Activated B cell treated with CpG ODN at 0.5 μM for 24 hours (primary cell): Measurements from ENCODE around the gene PHF5A. TPM values are rescaled to one million over a fixed set of nuclear protein-coding genes. Genes with fewer than 3 reads are reported as not detected.

Source experiments
- ATAC-seq: fragments of 200-7000 bp; cut with Tn5 transposase; one replicate; pipeline ENCODE4 v1.10.0; 2021; ENCODE audit warnings: low read depth, mild to moderate bottlenecking, moderate library complexity
- CTCF ChIA-PET: fragments of 350-600 bp; sonication (Branson Sonifier 250); formaldehyde crosslinking; loops from one replicate; lab custom pipeline; 2021; ENCODE audit warnings: antibody characterized with exemption; lab: Charles Lee
- POLR2A ChIA-PET: fragments of 350-600 bp; sonication (Branson Sonifier 250); formaldehyde crosslinking; loops from one replicate; lab custom pipeline; 2021; ENCODE audit warnings: antibody characterized with exemption; lab: Charles Lee
- DNase-seq: peaks from one replicate; pipeline ENCODE4 v3.0.0; 2022
- H3K27ac Mint-ChIP-seq: one replicate; pipeline ENCODE4 v1.8.0; 2020; ENCODE audit warnings: mixed read lengths
- H3K27me3 Mint-ChIP-seq: one replicate; pipeline ENCODE4 v1.8.0; 2021; ENCODE audit warnings: mixed read lengths
- H3K36me3 Mint-ChIP-seq: one replicate; pipeline ENCODE4 v1.8.0; 2021; ENCODE audit warnings: low read depth, mixed read lengths
- H3K4me1 Mint-ChIP-seq: one replicate; pipeline ENCODE4 v1.8.0; 2021; ENCODE audit warnings: mixed read lengths
- H3K4me3 Mint-ChIP-seq: one replicate; pipeline ENCODE4 v1.8.0; 2020; ENCODE audit warnings: mild to moderate bottlenecking, mixed read lengths
- H3K9me3 Mint-ChIP-seq: one replicate; pipeline ENCODE4 v1.8.0; 2020; ENCODE audit warnings: mixed read lengths
- intact Hi-C: fragments of 100-400 bp; cut with micrococcal nuclease; formaldehyde crosslinking; loops from one replicate; pipeline ENCODE4 v1.15.1; 2024
- total RNA-seq: library from RNA; stranded (reverse); gene quantifications from 2 replicates; pipeline ENCODE4 v1.2.3, GENCODE V29; 2022
- TF ChIP-seq, protein P1 (sequence below): fragments of 200-600 bp; IDR thresholded peaks from one replicate; pipeline ENCODE4 v1.8.0; 2022; ENCODE audit warnings: antibody characterized with exemption, mild to moderate bottlenecking

The PHF5A gene
- total RNA-seq, 1 donor from 2014 or later = 54.0 TPM

DNA sequence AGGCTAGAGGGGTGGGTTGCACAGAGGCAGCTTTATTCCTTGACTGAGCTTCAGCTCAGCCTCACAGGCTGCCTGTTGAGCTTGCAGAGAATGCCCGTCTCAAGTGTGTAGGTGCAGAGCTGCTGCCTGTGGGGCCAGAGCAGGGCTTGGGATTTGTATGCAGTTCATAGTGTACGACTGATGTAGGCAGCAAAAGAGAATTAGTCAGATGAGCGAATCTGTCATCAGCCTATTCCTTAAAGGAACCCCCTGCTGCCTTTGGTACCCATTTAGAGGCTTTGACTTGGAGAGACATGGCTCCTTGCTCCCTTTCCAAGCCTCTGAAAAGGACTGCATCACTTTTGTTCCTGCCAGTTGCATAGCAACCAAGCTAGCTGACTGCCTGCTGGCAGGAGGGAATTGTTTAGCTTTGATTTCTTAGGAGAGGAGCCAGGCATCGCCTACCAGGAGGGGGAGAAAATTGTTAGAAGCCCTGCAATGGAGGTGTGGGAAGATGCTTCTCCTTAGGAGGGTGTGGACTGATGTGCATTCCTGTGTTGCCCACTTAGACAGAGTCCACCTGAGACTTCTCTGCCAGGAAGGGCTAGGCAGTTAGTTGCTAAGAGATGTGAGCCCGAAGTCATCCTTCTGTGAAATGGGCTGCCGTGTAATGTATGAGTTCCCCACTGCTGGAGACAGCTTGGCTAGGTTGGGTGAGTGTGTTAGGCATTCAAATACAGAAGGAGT, 11.3 kb upstream of the PHF5A start:
- TF ChIP-seq, protein P1, sequence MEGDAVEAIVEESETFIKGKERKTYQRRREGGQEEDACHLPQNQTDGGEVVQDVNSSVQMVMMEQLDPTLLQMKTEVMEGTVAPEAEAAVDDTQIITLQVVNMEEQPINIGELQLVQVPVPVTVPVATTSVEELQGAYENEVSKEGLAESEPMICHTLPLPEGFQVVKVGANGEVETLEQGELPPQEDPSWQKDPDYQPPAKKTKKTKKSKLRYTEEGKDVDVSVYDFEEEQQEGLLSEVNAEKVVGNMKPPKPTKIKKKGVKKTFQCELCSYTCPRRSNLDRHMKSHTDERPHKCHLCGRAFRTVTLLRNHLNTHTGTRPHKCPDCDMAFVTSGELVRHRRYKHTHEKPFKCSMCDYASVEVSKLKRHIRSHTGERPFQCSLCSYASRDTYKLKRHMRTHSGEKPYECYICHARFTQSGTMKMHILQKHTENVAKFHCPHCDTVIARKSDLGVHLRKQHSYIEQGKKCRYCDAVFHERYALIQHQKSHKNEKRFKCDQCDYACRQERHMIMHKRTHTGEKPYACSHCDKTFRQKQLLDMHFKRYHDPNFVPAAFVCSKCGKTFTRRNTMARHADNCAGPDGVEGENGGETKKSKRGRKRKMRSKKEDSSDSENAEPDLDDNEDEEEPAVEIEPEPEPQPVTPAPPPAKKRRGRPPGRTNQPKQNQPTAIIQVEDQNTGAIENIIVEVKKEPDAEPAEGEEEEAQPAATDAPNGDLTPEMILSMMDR = no peak
- ChIA-PET CTCF (interaction anchor here (2.1 to 4.1 kb wide), 4 partner anchors 11 to 76 kb away, joined by 8 to 31 read pairs (median 10); partner anchors contain the start of genes ACO2 and PHF5A), POLR2A (interaction anchor here (0.6 to 17.5 kb wide), 11 partner anchors 9 to 952 kb away, joined by 3 to 584 read pairs (median 13); partner anchors contain the start of genes ACO2, PHF5A, TEF and TOB2)
- Mint-ChIP-seq H3K27ac (peak overlapping the region; percentile 96), H3K9me3 (no peaks in the 10 kb centered on the region), H3K36me3 (peaks cover 4% of the 10 kb centered on the region), H3K27me3 (no peaks in the 10 kb centered on the region), H3K4me3 (peak overlapping the region; percentile 79), H3K4me1 (peaks cover 87% of the 10 kb centered on the region)
- intact Hi-C loops = loop anchor here (1.0 kb wide), 1 partner anchor 21 kb away; no protein-coding TSS in a partner anchor
- DNase-seq = no peak
- no peak for ATAC-seq

- TF ChIP-seq, protein P1 = no peak
- H3K4me3 Mint-ChIP-seq = peak overlapping the region; percentile 79
- peak overlapping the region; percentile 96 for H3K27ac Mint-ChIP-seq
- ATAC-seq (peak; percentile 60), DNase-seq (peak; percentile 47)
- intact Hi-C loops = loop anchor here (1.0 kb wide), 3 partner anchors 10 to 31 kb away; partner anchors contain the start of gene ACO2
- H3K4me1 Mint-ChIP-seq = peaks cover 84% of the 10 kb centered on the region
- ChIA-PET POLR2A (interaction anchor here (0.5 to 17.5 kb wide), 28 partner anchors 10 to 902 kb away, joined by 3 to 584 read pairs (median 6); partner anchors contain the start of genes ACO2, DESI1, PHF5A and RANGAP1), CTCF (interaction anchor here (0.6 to 4.1 kb wide), 7 partner anchors 10 to 241 kb away, joined by 3 to 31 read pairs (median 8); partner anchors contain the start of genes ACO2, PHF5A and TOB2)
- peaks cover 5% of the 10 kb centered on the region for H3K36me3 Mint-ChIP-seq
- H3K9me3 Mint-ChIP-seq = no peaks in the 10 kb centered on the region
- H3K27me3 Mint-ChIP-seq = no peaks in the 10 kb centered on the region
Observed at GRCh38 chr22:41478891-41479521, 10.5 kb upstream of the PHF5A start.

DNA sequence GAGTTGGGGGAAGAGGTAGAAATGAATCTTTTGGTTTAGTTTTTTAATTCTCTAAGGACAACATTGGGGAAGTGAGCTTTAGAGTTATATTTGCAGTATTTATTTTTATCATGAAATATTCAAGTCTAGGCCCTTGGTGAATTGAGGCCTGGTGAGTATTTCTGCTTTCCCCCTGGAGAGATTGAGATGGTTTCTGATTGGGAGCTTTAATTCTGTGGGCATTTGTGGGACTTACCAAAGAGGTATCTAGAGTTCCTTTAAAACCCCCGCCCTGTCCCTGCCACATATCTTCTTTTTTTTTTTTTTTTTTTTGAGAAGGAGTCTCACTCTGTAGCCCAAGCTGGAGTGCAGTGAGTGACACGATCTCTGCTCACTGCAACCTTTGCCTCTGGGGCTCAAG, 10.0 kb upstream of the PHF5A start:
- TF ChIP-seq, protein P1 = no peak
- Mint-ChIP-seq H3K4me1 (peaks cover 85% of the 10 kb centered on the region), H3K27ac (peak overlapping the region; percentile 96), H3K9me3 (no peaks in the 10 kb centered on the region), H3K27me3 (no peaks in the 10 kb centered on the region), H3K36me3 (peaks cover 10% of the 10 kb centered on the region), H3K4me3 (peak overlapping the region; percentile 79)
- intact Hi-C loops = loop anchor here (1.0 kb wide), 2 partner anchors 9 to 30 kb away; partner anchors contain the start of gene ACO2
- no peak for DNase-seq
- ChIA-PET CTCF (interaction anchor here (0.6 to 4.1 kb wide), 8 partner anchors 10 to 240 kb away, joined by 3 to 31 read pairs (median 6); partner anchors contain the start of genes ACO2, PHF5A and TOB2), POLR2A (interaction anchor here (0.6 to 17.5 kb wide), 32 partner anchors 10 to 903 kb away, joined by 3 to 584 read pairs (median 5); partner anchors contain the start of genes ACO2, DESI1, PHF5A and RANGAP1)
- ATAC-seq = peak; percentile 81

DNA sequence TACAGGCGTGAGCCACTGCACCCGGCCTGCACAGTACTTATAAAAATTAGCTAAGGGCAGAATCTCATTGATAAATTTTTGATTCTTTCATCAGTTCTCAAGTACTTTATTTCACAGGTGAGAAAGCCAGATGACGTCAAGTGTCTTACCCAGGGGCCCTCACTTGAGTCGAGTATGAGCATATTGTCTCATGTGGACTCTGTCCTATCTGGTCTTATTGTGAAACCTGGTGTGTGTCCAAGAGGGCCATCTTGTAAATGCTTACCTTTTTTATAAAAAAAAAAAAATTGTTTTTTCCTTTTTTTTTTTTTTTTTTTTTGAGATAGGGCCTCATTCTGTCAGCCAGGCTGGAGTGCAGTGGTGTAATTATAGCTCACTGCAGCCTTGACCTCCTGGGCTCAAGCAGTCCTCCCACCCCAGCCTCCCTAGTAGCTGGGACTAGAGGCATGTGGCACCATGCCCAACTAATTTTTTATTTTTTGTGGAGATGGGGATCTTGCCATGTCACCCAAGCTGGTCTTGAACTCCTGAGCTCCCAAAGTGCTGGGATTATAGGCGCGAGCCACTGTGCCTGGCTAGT, 6.5 kb upstream of the PHF5A start:
- H3K4me1 Mint-ChIP-seq = peaks cover 79% of the 10 kb centered on the region
- POLR2A ChIA-PET = interaction anchor here (0.6 to 17.5 kb wide), 6 partner anchors 13 to 1152 kb away, joined by 3 to 584 read pairs (median 4); partner anchors contain the start of gene TOB2
- intact Hi-C loops = no loop called here
- H3K4me3 Mint-ChIP-seq = no peak overlapping the region
- H3K9me3 Mint-ChIP-seq = no peaks in the 10 kb centered on the region
- DNase-seq (no peak), ATAC-seq (no peak)
- CTCF ChIA-PET = interaction anchor here (1.8 kb wide), 1 partner anchor 71 kb away, joined by 5 read pairs; no protein-coding TSS in a partner anchor
- H3K27me3 Mint-ChIP-seq = no peaks in the 10 kb centered on the region
- TF ChIP-seq, protein P1 = no peak
- peaks cover 34% of the 10 kb centered on the region for H3K36me3 Mint-ChIP-seq
- H3K27ac Mint-ChIP-seq = peak overlapping the region; percentile 87
